ENCODE data around the gene SNX8.
"Not testable (repeated sequence)": the region's sequence is repeated elsewhere in the genome, so short reads cannot be mapped to it uniquely, and the experiment has no call there.

Gene SNX8

GRCh38 chr7:2314209-2314955, at the start of gene SNX8:
TSS of gene SNX8 (minus strand) at chr7:2314441. CDS start at chr7:2314421, 20 bp downstream.
- DNase-seq (ENCODE audit: low read depth) = no peak

GRCh38 chr7:2362385-2363088, 48.3 kb upstream of the SNX8 start:
- DNase-seq (ENCODE audit: low read depth) = no peak

- no peak for DNase-seq (ENCODE audit: low read depth)
Observed at GRCh38 chr7:2360796-2361195, 46.6 kb upstream of the SNX8 start.

GRCh38 chr7:2359610-2360009, 45.4 kb upstream of the SNX8 start:
- no peak for DNase-seq (ENCODE audit: low read depth)

- no peak for DNase-seq (ENCODE audit: low read depth)
Observed at GRCh38 chr7:2358968-2359527, 44.8 kb upstream of the SNX8 start.

GRCh38 chr7:2357571-2357970, 43.3 kb upstream of the SNX8 start:
- DNase-seq (ENCODE audit: low read depth) = no peak

GRCh38 chr7:2357165-2357564, 42.9 kb upstream of the SNX8 start:
- DNase-seq (ENCODE audit: low read depth) = no peak

GRCh38 chr7:2355705-2356008, 41.4 kb upstream of the SNX8 start:
- DNase-seq (ENCODE audit: low read depth) = no peak

- DNase-seq (ENCODE audit: low read depth) = no peak
Observed at GRCh38 chr7:2354939-2355704, 40.9 kb upstream of the SNX8 start.

- peak; percentile 69 for DNase-seq (ENCODE audit: low read depth)
Observed at GRCh38 chr7:2354186-2354938, 40.1 kb upstream of the SNX8 start, which contains the start of gene EIF3B. TSS of gene EIF3B (plus strand) at chr7:2354827. CDS start at chr7:2354922, 95 bp downstream.

GRCh38 chr7:2353936-2354185, 39.6 kb upstream of the SNX8 start:
- peak; percentile 50 for DNase-seq (ENCODE audit: low read depth)

- DNase-seq (ENCODE audit: low read depth) = no peak
Observed at GRCh38 chr7:2353113-2353935, 39.1 kb upstream of the SNX8 start.

- no peak for DNase-seq (ENCODE audit: low read depth)
Observed at GRCh38 chr7:2350861-2351260, 36.6 kb upstream of the SNX8 start.

GRCh38 chr7:2350055-2350454, 35.8 kb upstream of the SNX8 start:
- no peak for DNase-seq (ENCODE audit: low read depth)

- not testable (repeated sequence) for DNase-seq (ENCODE audit: low read depth)
Observed at GRCh38 chr7:2347351-2348063, 33.3 kb upstream of the SNX8 start.

GRCh38 chr7:2336626-2337299, 22.5 kb upstream of the SNX8 start:
- DNase-seq (ENCODE audit: low read depth) = no peak

- not testable (repeated sequence) for DNase-seq (ENCODE audit: low read depth)
Observed at GRCh38 chr7:2332606-2333231, 18.5 kb upstream of the SNX8 start.

GRCh38 chr7:2331707-2332106, 17.5 kb upstream of the SNX8 start:
- DNase-seq (ENCODE audit: low read depth) = no peak

- DNase-seq (ENCODE audit: low read depth) = no peak
Observed at GRCh38 chr7:2330493-2330892, 16.3 kb upstream of the SNX8 start.

GRCh38 chr7:2326951-2327350, 12.7 kb upstream of the SNX8 start:
- DNase-seq (ENCODE audit: low read depth) = no peak

Measured in GM04503 (cell line).